GM21381 (cell line): ENCODE data around the gene ABHD8.
"Not testable (repeated sequence)": the region's sequence is repeated elsewhere in the genome, so short reads cannot be mapped to it uniquely, and the experiment has no call there.

Source experiments
- ATAC-seq: cut with Tn5 transposase; IDR thresholded peaks from one replicate; pipeline ENCODE4 v1.9.1; 2021; ENCODE audit warnings: mild to moderate bottlenecking, moderate library complexity; ENCODE audit not compliant: unreplicated experiment

ABHD8 gene

GRCh38 chr19:17300992-17301619 is 2.1 kb downstream of the ABHD8 start:
- ATAC-seq = no peak

GRCh38 chr19:17296976-17297375 is 6.2 kb downstream of the ABHD8 start:
- ATAC-seq = no peak

GRCh38 chr19:17296273-17296672 is 7.0 kb downstream of the ABHD8 start:
- no peak for ATAC-seq

DNA sequence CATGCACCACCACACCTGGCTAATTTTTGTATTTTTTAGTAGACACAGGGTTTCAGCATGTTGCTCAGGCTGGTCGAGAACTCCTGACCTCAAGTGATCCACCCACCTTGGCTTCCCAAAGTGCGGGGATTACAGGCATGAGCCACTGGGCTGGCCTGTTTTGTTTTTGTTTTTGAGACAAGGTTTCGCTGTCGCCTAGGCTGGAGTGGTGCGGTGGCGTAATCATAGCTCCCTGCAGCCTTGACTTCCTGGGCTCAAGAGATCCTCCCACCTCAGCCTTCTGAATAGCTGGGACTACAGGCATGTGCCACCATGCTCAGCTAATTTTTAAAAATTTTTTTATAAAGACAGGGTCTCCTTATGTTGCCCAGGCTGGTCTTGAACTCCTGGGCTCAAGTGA is 7.7 kb downstream of the ABHD8 start:
- ATAC-seq = not testable (repeated sequence)

GRCh38 chr19:17294051-17294891 is 9.0 kb downstream of the ABHD8 start:
- ATAC-seq = no peak

GRCh38 chr19:17293605-17294004 is 9.6 kb downstream of the ABHD8 start:
- no peak for ATAC-seq

DNA sequence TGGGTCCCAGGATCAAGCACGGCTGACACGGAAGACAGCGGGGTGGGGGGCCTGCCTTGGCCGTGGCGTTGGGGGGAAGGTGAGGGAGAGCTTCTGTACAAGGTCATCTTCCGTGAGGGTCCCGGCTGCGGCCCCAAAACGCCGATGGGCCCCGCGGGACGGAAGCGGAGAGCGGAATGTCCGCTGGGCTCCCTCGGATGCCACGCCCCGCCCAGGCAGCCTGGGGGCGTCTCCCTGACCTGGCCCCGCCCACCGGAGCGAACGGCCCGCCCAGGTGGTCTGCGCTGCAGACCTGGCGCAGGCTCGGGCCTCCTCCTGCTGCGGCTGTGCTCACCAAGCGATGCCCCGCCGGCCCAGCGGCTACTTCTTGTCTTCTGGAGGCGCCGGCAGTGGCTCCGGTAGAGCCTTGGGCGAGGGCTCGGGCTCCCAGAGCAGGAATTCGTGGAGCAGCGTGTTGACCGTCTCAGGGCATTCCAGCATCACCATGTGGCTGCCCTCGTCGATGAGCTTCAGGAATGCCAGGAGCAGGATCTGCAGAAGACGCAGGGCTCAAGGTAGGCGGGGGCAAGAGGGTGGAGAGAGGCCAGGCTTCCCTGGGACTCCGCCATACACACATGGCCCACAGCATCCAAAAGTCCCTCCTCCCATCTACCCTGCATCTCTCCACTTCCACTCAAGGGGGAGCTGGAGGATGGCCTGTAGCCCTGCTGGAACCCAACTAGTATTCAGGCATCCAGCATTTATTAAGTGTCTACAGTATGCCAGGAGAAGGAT is 10.7 kb downstream of the ABHD8 start:
- ATAC-seq = peak; percentile 85

DNA sequence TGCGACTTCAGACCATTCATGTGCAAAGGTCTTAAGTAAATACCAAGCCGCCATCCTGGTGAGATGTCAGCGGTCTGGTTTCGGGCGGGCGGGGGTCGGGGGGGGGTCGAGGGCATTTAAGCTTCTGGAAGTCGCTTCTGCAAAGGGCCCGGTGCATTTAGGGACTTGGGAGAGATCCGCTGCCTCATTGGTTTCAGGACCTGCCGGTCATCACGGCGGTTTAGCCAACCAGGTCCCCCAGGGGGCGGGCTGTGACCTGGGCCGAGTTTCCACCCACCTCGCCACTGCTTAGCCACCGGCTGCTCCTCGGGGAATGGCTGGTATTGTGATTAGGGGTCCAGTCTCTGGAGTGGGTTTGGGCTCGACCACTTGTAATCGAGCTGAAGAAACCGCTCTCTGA is 13.7 kb downstream of the ABHD8 start:
- ATAC-seq = no peak

DNA sequence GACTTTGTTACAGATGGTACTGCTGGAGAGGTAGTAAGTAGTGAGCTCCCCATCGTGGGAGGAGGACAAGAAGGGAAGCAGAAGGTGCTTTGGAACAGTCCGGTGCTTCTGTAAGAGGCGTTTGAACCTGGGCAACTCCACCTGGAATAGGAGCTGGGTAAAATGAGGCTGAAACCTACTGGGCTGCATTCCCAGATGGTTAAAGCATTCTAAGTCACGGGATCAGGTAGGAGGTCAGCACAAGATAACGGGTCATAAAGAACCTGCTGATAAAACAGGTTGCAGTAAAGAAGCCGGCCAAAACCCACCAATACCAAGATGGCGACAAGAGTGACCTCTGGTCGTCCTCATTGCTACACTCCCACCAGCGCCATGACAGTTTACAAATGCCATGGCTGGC is 16.5 kb downstream of the ABHD8 start:
- no peak for ATAC-seq

- ATAC-seq = no peak
These were observed 17.0 kb downstream of the ABHD8 start for GRCh38 chr19:17286263-17286662.

GRCh38 chr19:17285415-17286135 is 17.6 kb downstream of the ABHD8 start:
- ATAC-seq = no peak

DNA sequence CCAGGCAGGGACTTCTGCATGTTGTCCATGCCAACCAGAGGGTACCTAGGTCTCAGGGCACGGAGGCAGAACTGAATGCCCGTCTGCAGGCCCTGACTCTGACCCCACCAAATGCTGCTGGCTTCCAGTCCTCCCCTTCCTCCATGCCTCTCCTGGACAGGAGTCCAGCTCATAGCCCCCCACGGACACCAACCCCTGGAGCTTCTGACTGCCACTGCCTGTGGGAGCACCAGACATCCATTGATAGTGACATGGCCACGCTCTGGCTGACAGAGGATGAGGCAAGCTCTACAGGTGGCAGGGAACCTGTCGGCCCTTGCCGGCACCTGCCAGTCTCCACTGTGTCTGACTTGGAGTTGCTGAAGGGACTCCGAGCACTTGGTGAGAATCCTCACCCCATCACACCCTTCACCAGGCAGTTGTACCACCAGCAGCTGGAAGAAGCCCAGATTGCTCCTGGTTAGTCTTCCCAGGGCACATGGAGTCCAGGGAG is 19.7 kb downstream of the ABHD8 start:
- no peak for ATAC-seq

GRCh38 chr19:17282488-17283125 is 20.6 kb downstream of the ABHD8 start:
- no peak for ATAC-seq

- no peak for ATAC-seq
These were observed 21.6 kb downstream of the ABHD8 start, which contains the start of gene ANKLE1 for GRCh38 chr19:17281391-17282304. TSS of gene ANKLE1 (plus strand) at chr19:17281901. CDS start at chr19:17281921, 20 bp downstream.

DNA sequence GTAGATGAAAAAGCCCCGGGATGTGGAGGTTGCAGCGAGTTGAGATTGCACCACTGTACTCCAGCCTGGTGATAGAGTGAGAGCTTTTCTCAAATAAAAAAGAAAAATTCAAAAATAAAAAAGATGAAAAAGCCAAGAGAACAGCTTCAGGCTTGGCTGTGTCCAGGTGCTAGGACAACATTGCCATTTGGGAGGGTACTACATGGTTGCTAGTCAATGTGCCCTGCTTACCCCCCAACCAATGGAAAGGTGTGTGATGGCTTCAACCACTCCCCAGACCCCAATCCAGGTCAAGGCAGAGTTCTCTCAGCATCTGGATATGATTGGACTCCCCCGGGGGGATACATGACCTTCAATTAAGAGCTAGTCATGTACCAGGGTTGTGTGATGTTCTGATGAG is 23.8 kb downstream of the ABHD8 start:
- ATAC-seq = no peak

DNA sequence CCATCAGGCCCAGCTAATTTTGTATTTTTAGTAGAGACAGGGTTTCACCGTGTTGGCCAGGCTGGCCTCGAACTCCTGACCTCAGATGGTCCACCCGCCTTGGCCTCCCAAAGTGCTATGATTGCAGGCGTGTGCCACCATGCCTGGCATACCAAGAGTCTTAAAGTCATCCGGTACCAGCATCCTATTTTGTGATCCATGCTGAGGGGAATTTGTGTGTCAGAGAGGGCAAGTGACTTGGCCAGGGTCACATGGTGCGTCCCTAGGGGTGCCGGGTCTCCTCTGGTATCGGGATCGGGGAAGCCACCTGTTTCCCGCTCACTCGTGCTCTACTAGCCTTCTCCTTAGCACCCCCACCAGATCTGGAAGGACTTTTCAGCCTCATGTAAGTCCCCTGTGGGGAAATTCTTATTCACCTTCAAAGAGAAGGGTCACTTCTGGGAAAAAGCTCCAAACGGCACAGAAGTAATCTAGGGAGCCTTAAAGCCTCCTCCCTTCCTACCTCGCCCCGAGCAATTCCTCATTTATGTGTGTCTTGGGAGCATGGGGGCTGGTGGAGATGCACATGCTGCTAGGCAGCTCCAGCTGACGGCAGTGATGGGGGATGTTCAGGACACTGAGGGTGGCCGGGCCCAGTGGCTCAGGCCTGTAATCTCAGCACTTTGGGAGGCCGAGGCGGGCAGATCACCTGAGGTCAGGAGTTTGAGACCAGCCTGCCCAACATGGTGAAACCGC is 27.6 kb downstream of the ABHD8 start:
- no peak for ATAC-seq

- not testable (repeated sequence) for ATAC-seq
These were observed 28.3 kb downstream of the ABHD8 start for GRCh38 chr19:17274892-17275291.

GRCh38 chr19:17268754-17269153 is 34.5 kb downstream of the ABHD8 start:
- ATAC-seq = no peak
